Caco-2 (cell line): ENCODE results near the gene LRRC75A. TPM values are rescaled to one million over a fixed set of nuclear protein-coding genes. Genes with fewer than 3 reads are reported as not detected.
A peak's percentile ranks its signal among the peaks of the same experiment; 100 is the strongest.

ENCODE experiments used
- Bru-seq: library from RNA; stranded (reverse); fragments of 400-500 nt; gene quantifications from one replicate; lab custom pipeline; 2021; lab: Mats Ljungman, UMichigan
- BruChase-seq, 2 experiments: library from RNA; stranded (reverse); fragments of 400-500 nt; gene quantifications; one replicate each; lab custom pipeline; 2021; lab: Mats Ljungman, UMichigan
- BruUV-seq: library from RNA; stranded (reverse); fragments of 400-500 nt; replicated peaks from 2 replicates; lab custom pipeline; 2021; lab: Mats Ljungman, UMichigan
- CTCF ChIA-PET: fragments of 300-600 bp; sonication (Branson Sonifier 250); formaldehyde crosslinking; loops from one replicate; lab custom pipeline; 2022; ENCODE audit warnings: antibody characterized with exemption; lab: Charles Lee
- POLR2A ChIA-PET: fragments of 300-600 bp; sonication (Branson Sonifier 250); formaldehyde crosslinking; loops from one replicate; lab custom pipeline; 2022; ENCODE audit warnings: antibody characterized with exemption; lab: Charles Lee
- DNase-seq, 2 experiments: peaks; one replicate each; pipeline versions ENCODE4 v3.0.0 to v3.0.0-alpha.2; 2020 to 2022
- H3K27me3 ChIP-seq: replicated peaks from 2 replicates; pipeline ENCODE4 v1.6.0; 2011; ENCODE audit warnings: low read length; ENCODE audit not compliant: control insufficient read depth, insufficient read depth
- H3K36me3 ChIP-seq: 2 replicates; pipeline ENCODE4 v1.5.1; 2011; ENCODE audit warnings: low read length; ENCODE audit not compliant: control insufficient read depth, insufficient read depth
- H3K4me1 ChIP-seq: fragments of 250-450 bp; sonication (Bioruptor Pico); 2 replicates; pipeline ENCODE4 v1.5.1; 2020; ENCODE audit warnings: mild to moderate bottlenecking
- H3K4me3 ChIP-seq: 2 replicates; pipeline ENCODE4 v1.5.1; 2011; ENCODE audit warnings: low read depth, mild to moderate bottlenecking, control low read depth, low read length
- H3K9me3 ChIP-seq: fragments of 250-450 bp; sonication (Bioruptor Pico); 2 replicates; pipeline ENCODE4 v1.5.1; 2020; ENCODE audit warnings: mild to moderate bottlenecking, moderate library complexity
- H3K27ac Mint-ChIP-seq: one replicate; pipeline ENCODE4 v1.8.0; 2022; ENCODE audit warnings: mixed read lengths; ENCODE audit not compliant: unreplicated experiment
- H3K27me3 Mint-ChIP-seq: one replicate; pipeline ENCODE4 v1.8.0; 2022; ENCODE audit warnings: mixed read lengths; ENCODE audit not compliant: insufficient read depth, unreplicated experiment
- H3K36me3 Mint-ChIP-seq: one replicate; pipeline ENCODE4 v1.8.0; 2022; ENCODE audit warnings: mild to moderate bottlenecking, mixed read lengths; ENCODE audit not compliant: insufficient read depth, unreplicated experiment
- H3K4me1 Mint-ChIP-seq: one replicate; pipeline ENCODE4 v1.8.0; 2022; ENCODE audit warnings: low read depth, mixed read lengths; ENCODE audit not compliant: unreplicated experiment
- H3K4me3 Mint-ChIP-seq: one replicate; pipeline ENCODE4 v1.8.0; 2022; ENCODE audit warnings: mild to moderate bottlenecking, moderate library complexity, mixed read lengths; ENCODE audit not compliant: unreplicated experiment
- H3K9me3 Mint-ChIP-seq: one replicate; pipeline ENCODE4 v1.8.0; 2022; ENCODE audit warnings: mixed read lengths; ENCODE audit not compliant: unreplicated experiment
- intact Hi-C: fragments of 100-400 bp; cut with micrococcal nuclease; formaldehyde crosslinking; loops from one replicate; pipeline ENCODE4 v1.10.0; 2022; ENCODE audit not compliant: unreplicated experiment
- long read RNA-seq: library from polyadenylated mRNA; stranded (forward); transcript quantifications from one replicate; pipeline ENCODE4 v2.0.0, GENCODE V29; 2022
- total RNA-seq: library from RNA; stranded (reverse); gene quantifications from 2 replicates; pipeline ENCODE4 v1.2.3, GENCODE V29; 2022
- TF ChIP-seq, protein P1 (sequence below), 2 experiments: fragments of 200-600 bp in 1 of 2; IDR thresholded peaks; 1 replicate in 1 of 2; 2 replicates in 1 of 2; pipeline versions ENCODE4 v1.5.1 to v1.8.0; 2011 to 2022; ENCODE audit warnings: antibody characterized with exemption in 1 of 2, control low read depth in 1 of 2, inconsistent platforms in 1 of 2, low read depth in 1 of 2, low read length in 1 of 2, mild to moderate bottlenecking in 1 of 2, moderate library complexity in 1 of 2; ENCODE audit not compliant: insufficient read depth in 1 of 2, severe bottlenecking in 1 of 2, unreplicated experiment in 1 of 2

Gene LRRC75A, protein sequence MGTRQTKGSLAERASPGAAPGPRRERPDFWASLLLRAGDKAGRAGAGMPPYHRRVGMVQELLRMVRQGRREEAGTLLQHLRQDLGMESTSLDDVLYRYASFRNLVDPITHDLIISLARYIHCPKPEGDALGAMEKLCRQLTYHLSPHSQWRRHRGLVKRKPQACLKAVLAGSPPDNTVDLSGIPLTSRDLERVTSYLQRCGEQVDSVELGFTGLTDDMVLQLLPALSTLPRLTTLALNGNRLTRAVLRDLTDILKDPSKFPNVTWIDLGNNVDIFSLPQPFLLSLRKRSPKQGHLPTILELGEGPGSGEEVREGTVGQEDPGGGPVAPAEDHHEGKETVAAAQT
- 4.0 and 4.5 TPM in 2 replicates for total RNA-seq
- percentile 47 among the genes with signal in this experiment for Bru-seq, nascent RNA
- BruChase-seq, experiment 1, labeled RNA remaining after a 2-hour chase = percentile 45 among the genes with signal in this experiment
- percentile 36 among the genes with signal in this experiment for BruChase-seq, experiment 2, labeled RNA remaining after a 6-hour chase
- long read RNA-seq, partial matches to known transcripts = 0 of 13 reads
- long read RNA-seq, other reads (novel, unspliced or antisense) = 9 of 13 reads

DNA sequence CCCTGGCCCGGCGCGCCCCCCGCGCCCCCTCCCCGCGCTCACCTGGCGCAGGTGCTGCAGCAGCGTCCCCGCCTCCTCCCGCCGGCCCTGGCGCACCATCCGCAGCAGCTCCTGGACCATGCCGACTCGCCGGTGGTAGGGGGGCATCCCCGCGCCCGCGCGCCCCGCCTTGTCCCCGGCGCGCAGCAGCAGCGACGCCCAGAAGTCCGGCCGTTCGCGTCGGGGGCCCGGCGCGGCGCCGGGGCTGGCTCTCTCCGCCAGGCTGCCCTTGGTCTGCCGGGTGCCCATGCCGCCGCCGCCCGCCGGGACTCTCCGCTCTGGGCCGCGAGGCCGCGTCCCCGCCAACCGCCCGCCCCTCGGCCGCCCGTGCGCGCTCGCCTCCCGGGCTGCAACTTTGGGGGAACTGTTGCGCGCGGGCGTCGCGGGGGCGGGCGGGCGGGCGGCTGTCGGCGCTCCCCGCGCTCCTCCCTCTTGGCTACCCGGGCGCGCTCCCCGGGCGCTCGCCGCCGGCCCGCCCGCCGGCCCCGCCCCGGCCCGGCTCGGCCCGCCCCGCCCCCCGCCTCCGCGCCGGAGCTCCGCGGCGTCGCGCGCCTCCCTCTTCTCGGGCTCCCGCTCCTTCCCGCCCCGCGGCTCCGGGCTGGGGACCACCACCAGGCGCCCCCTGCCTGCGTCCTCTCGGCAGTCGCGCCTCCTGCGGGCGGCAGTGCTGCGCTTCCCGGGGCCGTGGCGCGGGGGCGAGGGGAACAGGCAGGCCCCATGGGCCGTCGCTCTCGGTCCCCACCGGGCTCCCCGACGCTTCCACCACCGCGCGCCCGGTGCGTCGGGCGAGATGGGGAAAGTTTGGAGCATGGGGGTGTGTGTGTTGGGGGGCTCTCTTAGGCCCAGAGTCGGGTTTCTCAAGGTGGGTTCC, at the start of gene LRRC75A:
LRRC75A (minus strand) TSS at position 491 of the 910 bp plus-strand sequence; CDS start at position 288, 203 bp downstream.
- intact Hi-C loops = loop anchor here (1.0 kb wide), 1 partner anchor 13 kb away; no protein-coding TSS in a partner anchor
- H3K4me1 ChIP-seq = peaks cover 24% of the 10 kb centered on the region
- Mint-ChIP-seq H3K4me3 (peak within 1 kb of the TSS; percentile 63), H3K27me3 (peaks cover 3% of the 10 kb centered on the region), H3K36me3 (no peaks in the 10 kb centered on the region), H3K27ac (no peak within 1 kb of the TSS), H3K4me1 (no peaks in the 10 kb centered on the region), H3K9me3 (no peaks in the 10 kb centered on the region)
- H3K4me3 ChIP-seq = peak within 1 kb of the TSS; percentile 59
- TF ChIP-seq, protein P1, sequence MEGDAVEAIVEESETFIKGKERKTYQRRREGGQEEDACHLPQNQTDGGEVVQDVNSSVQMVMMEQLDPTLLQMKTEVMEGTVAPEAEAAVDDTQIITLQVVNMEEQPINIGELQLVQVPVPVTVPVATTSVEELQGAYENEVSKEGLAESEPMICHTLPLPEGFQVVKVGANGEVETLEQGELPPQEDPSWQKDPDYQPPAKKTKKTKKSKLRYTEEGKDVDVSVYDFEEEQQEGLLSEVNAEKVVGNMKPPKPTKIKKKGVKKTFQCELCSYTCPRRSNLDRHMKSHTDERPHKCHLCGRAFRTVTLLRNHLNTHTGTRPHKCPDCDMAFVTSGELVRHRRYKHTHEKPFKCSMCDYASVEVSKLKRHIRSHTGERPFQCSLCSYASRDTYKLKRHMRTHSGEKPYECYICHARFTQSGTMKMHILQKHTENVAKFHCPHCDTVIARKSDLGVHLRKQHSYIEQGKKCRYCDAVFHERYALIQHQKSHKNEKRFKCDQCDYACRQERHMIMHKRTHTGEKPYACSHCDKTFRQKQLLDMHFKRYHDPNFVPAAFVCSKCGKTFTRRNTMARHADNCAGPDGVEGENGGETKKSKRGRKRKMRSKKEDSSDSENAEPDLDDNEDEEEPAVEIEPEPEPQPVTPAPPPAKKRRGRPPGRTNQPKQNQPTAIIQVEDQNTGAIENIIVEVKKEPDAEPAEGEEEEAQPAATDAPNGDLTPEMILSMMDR (IDR thresholded peaks at IDR 0.05; ENCODE audit: insufficient read depth in 1 of 2, low read depth in 1 of 2, low read length in 1 of 2, severe bottlenecking in 1 of 2, unreplicated experiment in 1 of 2) = peak in 1 of 2 experiments; percentile 44
- CTCF ChIA-PET = interaction anchor here (0.6 to 1.5 kb wide), 2 partner anchors 29 to 38 kb away, joined by 3 to 6 read pairs; no protein-coding TSS in a partner anchor
- H3K27me3 ChIP-seq = no peaks in the 10 kb centered on the region
- BruUV-seq = no TSS peak
- no peaks in the 10 kb centered on the region for H3K36me3 ChIP-seq
- no peaks in the 10 kb centered on the region for H3K9me3 ChIP-seq
- peak in 1 of 2 experiments; percentile 68 for DNase-seq
- POLR2A ChIA-PET = no interaction called here

DNA sequence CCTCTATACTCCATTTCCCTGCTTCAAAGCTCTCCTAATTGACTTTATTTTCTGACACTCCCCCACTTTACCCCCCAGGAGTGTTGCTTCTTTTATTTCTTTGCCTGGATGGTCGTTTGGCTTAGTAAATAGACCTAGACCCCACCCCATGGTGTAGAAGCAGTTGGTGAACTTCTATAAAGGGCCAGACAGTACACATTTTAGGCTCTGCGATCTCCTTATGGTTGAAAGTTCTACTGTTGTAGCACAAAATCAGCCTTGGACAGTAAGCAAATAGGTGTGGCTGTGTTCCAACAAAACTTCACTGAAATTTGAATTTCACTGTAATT, 45.1 kb upstream of the LRRC75A start:
- no peaks in the 10 kb centered on the region for H3K4me1 Mint-ChIP-seq
- peak overlapping the region; percentile 99 for H3K4me3 Mint-ChIP-seq
- Histone ChIP-seq H3K36me3 (no peaks in the 10 kb centered on the region), H3K4me1 (0 out of 2 replicates have a peak, but pooled peaks cover 8% of the 10 kb centered on the region), H3K9me3 (peaks cover 5% of the 10 kb centered on the region; the same call in 1 of the 2 replicates), H3K27me3 (no peaks in the 10 kb centered on the region), H3K4me3 (no peak overlapping the region)
- POLR2A ChIA-PET = no interaction called here
- CTCF ChIA-PET = interaction anchor here (0.6 kb wide), 1 partner anchor 12 kb away, joined by 3 read pairs; no protein-coding TSS in a partner anchor
- DNase-seq = no peak
- no peaks in the 10 kb centered on the region for H3K27me3 Mint-ChIP-seq
- TF ChIP-seq, protein P1 (IDR thresholded peaks at IDR 0.05; ENCODE audit: insufficient read depth in 1 of 2, low read depth in 1 of 2, low read length in 1 of 2, severe bottlenecking in 1 of 2, unreplicated experiment in 1 of 2) = no peak
- H3K27ac Mint-ChIP-seq = peak overlapping the region; percentile 32
- peaks cover 6% of the 10 kb centered on the region for H3K36me3 Mint-ChIP-seq
- intact Hi-C loops = loop anchor here (1.0 kb wide), 1 partner anchor 47 kb away; no protein-coding TSS in a partner anchor
- peaks cover 8% of the 10 kb centered on the region for H3K9me3 Mint-ChIP-seq
- BruUV-seq = no TSS peak
